Activated gamma-delta T cell (primary cell): ENCODE results near the gene ALPP.
"Not testable (repeated sequence)": the region's sequence is repeated elsewhere in the genome, so short reads cannot be mapped to it uniquely, and the experiment has no call there.

Source experiments
- DNase-seq: peaks from one replicate; lab custom pipeline; 2025; lab: John Stamatoyannopoulos, UW

ALPP gene

GRCh38 chr2:232381204-232382031 is 2.9 kb downstream of the ALPP start:
- DNase-seq: not testable (repeated sequence)

GRCh38 chr2:232382331-232383225 is 4.0 kb downstream of the ALPP start:
- no peak for DNase-seq

GRCh38 chr2:232384466-232384865 is 5.9 kb downstream of the ALPP start:
- DNase-seq: no peak

GRCh38 chr2:232385058-232385457 is 6.5 kb downstream of the ALPP start:
- DNase-seq: not testable (repeated sequence)

GRCh38 chr2:232385660-232386489 is 7.3 kb downstream of the ALPP start:
- no peak for DNase-seq

GRCh38 chr2:232386490-232386739 is 7.9 kb downstream of the ALPP start:
- no peak for DNase-seq

- no peak for DNase-seq
These were observed 8.3 kb downstream of the ALPP start for GRCh38 chr2:232386740-232387450.

- no peak for DNase-seq
These were observed 9.1 kb downstream of the ALPP start for GRCh38 chr2:232387451-232388171.

- DNase-seq: no peak
These were observed 9.9 kb downstream of the ALPP start for GRCh38 chr2:232388324-232388891.

GRCh38 chr2:232389327-232389726 is 10.8 kb downstream of the ALPP start:
- no peak for DNase-seq

- no peak for DNase-seq
These were observed 12.1 kb downstream of the ALPP start for GRCh38 chr2:232390661-232391060.

GRCh38 chr2:232393556-232393955 is 15.0 kb downstream of the ALPP start:
- no peak for DNase-seq

GRCh38 chr2:232394431-232394830 is 15.9 kb downstream of the ALPP start:
- DNase-seq: not testable (repeated sequence)

- DNase-seq: no peak
These were observed 17.0 kb downstream of the ALPP start for GRCh38 chr2:232395586-232395985.

- DNase-seq: no peak
These were observed 18.1 kb downstream of the ALPP start for GRCh38 chr2:232396683-232397082.

GRCh38 chr2:232398293-232399034 is 19.9 kb downstream of the ALPP start:
- DNase-seq: no peak

- no peak for DNase-seq
These were observed 21.9 kb downstream of the ALPP start for GRCh38 chr2:232400256-232401015.

- no peak for DNase-seq
These were observed 24.0 kb downstream of the ALPP start for GRCh38 chr2:232402518-232402917.

GRCh38 chr2:232405943-232406510 is 27.5 kb downstream of the ALPP start:
- no peak for DNase-seq
